Suprapubic skin (tissue), 4 donors: Measurements from ENCODE around the gene FOXC1. TPM values are rescaled to one million over a fixed set of nuclear protein-coding genes. Genes with fewer than 3 reads are reported as not detected.

Experiments
- DNase-seq, 2 donors: peaks; one replicate each; pipeline ENCODE4 v3.0.0-alpha.2; 2019; ENCODE audit warnings: low spot score in 2 of 2
- H3K27ac ChIP-seq: fragments of 200-600 bp; sonication (generic); one replicate; pipeline ENCODE4 v1.5.1; 2019
- H3K27me3 ChIP-seq: fragments of 200-600 bp; sonication (generic); one replicate; pipeline ENCODE4 v1.5.1; 2019
- H3K36me3 ChIP-seq: fragments of 200-600 bp; sonication (generic); one replicate; pipeline ENCODE4 v1.5.1; 2019
- H3K4me1 ChIP-seq: fragments of 200-600 bp; sonication (generic); one replicate; pipeline ENCODE4 v1.5.1; 2019
- H3K4me3 ChIP-seq: fragments of 200-600 bp; sonication (generic); one replicate; pipeline ENCODE4 v1.5.1; 2019; ENCODE audit warnings: mild to moderate bottlenecking
- H3K9me3 ChIP-seq: fragments of 200-600 bp; sonication (generic); one replicate; pipeline ENCODE4 v1.5.1; 2019
- EP300 ChIP-seq: sonication (generic); formaldehyde crosslinking; IDR thresholded peaks from one replicate; pipeline ENCODE4 v1.6.1; 2017; ENCODE audit warnings: antibody characterized with exemption
- POLR2A ChIP-seq, 2 donors: fragments of 450-650 bp; IDR thresholded peaks; one replicate each; pipeline ENCODE4 v1.6.1; 2017; ENCODE audit warnings: antibody characterized with exemption in 2 of 2, mild to moderate bottlenecking in 2 of 2, moderate library complexity in 2 of 2
- POLR2AphosphoS5 ChIP-seq, 3 donors: sonication (generic); formaldehyde crosslinking; IDR thresholded peaks; one replicate each; pipeline ENCODE4 v1.6.1; 2017; ENCODE audit warnings: antibody characterized with exemption in 3 of 3
- WGBS: methylation state at CpG from one replicate; pipeline ENCODE4 v1.1.5; 2018; 5-methylcytosine and 5-hydroxymethylcytosine counted together
- total RNA-seq, 4 donors: library from RNA; depleted of rRNA; stranded (reverse); fragments of >200 nt; gene quantifications; one replicate each; pipeline ENCODE4 v1.1.0, GENCODE V29; 2016
- TF ChIP-seq, protein P1 (sequence below), 2 donors: fragments of 200-600 bp in 1 of 2; fragments of 450-650 bp in 1 of 2; sonication (generic) in 1 of 2; IDR thresholded peaks; one replicate each; pipeline ENCODE4 v1.5.1; 2016 to 2019; ENCODE audit warnings: antibody characterized with exemption in 2 of 2, mild to moderate bottlenecking in 1 of 2, moderate library complexity in 1 of 2

The FOXC1 gene
- total RNA-seq, 4 donors from 2014 or later = 14.5 to 35.8 (median 21.4) TPM

DNA sequence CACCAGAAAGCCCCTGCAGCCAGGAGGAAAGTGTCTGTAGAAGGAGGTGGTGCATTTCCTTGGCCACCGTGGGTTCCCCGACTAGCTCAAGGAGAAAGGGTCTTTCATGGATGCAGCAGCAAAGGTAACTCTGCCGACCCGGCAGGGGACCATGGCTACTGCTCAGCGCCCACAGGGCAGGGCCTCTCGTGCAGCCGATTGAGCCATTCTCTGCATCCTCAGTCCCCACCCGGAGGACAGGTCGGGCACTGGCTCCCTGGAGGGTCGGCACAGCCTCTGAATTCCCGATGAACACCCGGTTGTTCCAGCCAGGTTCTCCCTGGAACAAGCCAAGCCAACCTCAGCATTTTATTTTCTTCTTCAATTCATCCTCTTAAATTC lies 24.1 kb upstream of the FOXC1 start:
- no peak overlapping the region for H3K4me3 ChIP-seq
- H3K4me1 ChIP-seq = no peaks in the 10 kb centered on the region
- H3K27ac ChIP-seq = no peak overlapping the region
- 78% methylated on average over 12 of the region's 12 CpGs for WGBS
- DNase-seq = no peak
- TF ChIP-seq POLR2A (IDR thresholded peaks at IDR 0.05) (no peak), EP300 (no peak), POLR2AphosphoS5 (IDR thresholded peaks at IDR 0.05) (no peak)
- TF ChIP-seq, protein P1, sequence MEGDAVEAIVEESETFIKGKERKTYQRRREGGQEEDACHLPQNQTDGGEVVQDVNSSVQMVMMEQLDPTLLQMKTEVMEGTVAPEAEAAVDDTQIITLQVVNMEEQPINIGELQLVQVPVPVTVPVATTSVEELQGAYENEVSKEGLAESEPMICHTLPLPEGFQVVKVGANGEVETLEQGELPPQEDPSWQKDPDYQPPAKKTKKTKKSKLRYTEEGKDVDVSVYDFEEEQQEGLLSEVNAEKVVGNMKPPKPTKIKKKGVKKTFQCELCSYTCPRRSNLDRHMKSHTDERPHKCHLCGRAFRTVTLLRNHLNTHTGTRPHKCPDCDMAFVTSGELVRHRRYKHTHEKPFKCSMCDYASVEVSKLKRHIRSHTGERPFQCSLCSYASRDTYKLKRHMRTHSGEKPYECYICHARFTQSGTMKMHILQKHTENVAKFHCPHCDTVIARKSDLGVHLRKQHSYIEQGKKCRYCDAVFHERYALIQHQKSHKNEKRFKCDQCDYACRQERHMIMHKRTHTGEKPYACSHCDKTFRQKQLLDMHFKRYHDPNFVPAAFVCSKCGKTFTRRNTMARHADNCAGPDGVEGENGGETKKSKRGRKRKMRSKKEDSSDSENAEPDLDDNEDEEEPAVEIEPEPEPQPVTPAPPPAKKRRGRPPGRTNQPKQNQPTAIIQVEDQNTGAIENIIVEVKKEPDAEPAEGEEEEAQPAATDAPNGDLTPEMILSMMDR (IDR thresholded peaks at IDR 0.05) = no peak
- no peaks in the 10 kb centered on the region for H3K9me3 ChIP-seq
- H3K27me3 ChIP-seq = peaks cover 21% of the 10 kb centered on the region
- H3K36me3 ChIP-seq = no peaks in the 10 kb centered on the region

DNA sequence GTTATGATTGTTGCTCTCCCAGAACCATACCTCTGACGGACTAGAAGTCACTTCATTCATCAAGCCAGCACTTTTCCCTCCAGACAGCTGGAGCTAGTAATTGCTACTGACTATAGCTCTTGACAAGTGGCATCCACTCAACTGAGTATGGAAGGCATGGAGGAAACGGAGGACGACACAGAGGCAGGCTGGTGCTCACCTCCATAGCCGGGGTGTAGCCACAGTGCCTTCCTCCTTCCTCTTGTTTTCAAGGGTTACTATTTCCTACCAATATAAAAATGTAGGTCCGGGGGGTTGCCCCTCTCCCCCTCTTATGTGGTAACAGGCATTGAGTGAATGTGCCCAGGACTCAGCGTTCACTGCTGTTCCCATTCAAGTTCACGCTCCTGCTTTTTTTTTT lies 23.5 kb upstream of the FOXC1 start:
- 92% methylated on average over 7 of the region's 7 CpGs for WGBS
- H3K27me3 ChIP-seq = peaks cover 22% of the 10 kb centered on the region
- H3K27ac ChIP-seq = no peak overlapping the region
- H3K4me1 ChIP-seq = no peaks in the 10 kb centered on the region
- no peaks in the 10 kb centered on the region for H3K9me3 ChIP-seq
- peak in 1 of 2 donors; percentile 44 for DNase-seq
- TF ChIP-seq POLR2AphosphoS5 (IDR thresholded peaks at IDR 0.05) (no peak), EP300 (no peak), POLR2A (IDR thresholded peaks at IDR 0.05) (no peak)
- TF ChIP-seq, protein P1 (IDR thresholded peaks at IDR 0.05) = no peak
- no peak overlapping the region for H3K4me3 ChIP-seq
- H3K36me3 ChIP-seq = no peaks in the 10 kb centered on the region

DNA sequence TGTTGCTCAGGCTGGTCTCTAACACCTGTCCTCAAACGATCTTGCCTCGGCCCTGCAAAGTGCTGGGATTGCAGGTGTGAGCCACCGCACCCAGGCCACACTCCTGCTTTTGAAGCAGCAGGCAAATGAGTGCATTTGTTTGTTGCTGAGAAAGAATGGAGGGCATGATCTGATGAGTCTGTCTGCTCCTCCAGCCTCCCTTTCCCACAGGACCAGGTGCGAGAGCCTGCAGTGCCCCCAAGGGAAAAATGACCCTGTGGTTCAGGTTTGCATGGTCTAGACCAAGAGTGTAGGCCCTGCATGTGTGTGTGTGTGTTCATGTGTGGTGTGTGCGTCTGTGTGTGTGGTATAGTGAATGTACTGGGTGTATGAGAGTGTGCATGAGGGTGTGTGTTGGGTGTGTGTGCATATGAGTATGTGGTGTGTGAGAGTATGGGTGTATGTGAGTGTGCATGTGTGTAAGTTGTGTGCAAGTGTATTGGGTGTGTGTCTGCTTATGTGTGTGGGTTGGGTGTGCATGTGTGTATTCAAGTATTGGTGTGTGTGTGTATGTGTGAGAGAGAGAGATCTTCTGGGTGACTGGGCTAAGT lies 22.8 kb upstream of the FOXC1 start:
- H3K4me3 ChIP-seq = no peak overlapping the region
- peak overlapping the region; percentile 20 for H3K27ac ChIP-seq
- TF ChIP-seq, protein P1 (IDR thresholded peaks at IDR 0.05) = no peak
- no peak for TF ChIP-seq EP300
- TF ChIP-seq POLR2A (IDR thresholded peaks at IDR 0.05) = no peak
- no peaks in the 10 kb centered on the region for H3K36me3 ChIP-seq
- H3K27me3 ChIP-seq = peaks cover 22% of the 10 kb centered on the region
- H3K9me3 ChIP-seq = no peaks in the 10 kb centered on the region
- WGBS = 63% methylated on average over 5 of the region's 5 CpGs
- H3K4me1 ChIP-seq = no peaks in the 10 kb centered on the region
- peak in 1 of 2 donors; percentile 23 for DNase-seq

DNA sequence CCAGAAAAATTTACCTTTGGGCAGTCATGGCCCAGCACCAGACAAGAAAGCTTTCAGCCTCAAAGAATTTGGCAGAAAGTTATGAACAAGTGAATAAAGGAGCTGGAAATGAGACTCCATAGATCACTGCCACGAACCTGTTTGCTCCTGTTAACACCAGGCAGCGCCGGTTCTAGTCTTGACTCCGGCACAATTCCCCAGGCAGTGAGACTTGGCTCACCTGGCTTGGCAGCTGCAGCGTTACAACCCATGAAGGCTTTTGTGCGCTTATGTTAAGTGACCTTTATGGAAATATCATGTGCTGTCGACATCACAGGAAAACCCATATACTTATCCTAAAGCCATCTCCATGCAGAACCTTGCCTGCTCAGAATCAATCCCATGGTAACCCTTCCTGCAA lies 22.2 kb upstream of the FOXC1 start:
- TF ChIP-seq POLR2A (IDR thresholded peaks at IDR 0.05) (no peak), EP300 (no peak), POLR2AphosphoS5 (IDR thresholded peaks at IDR 0.05) (no peak)
- TF ChIP-seq, protein P1 (IDR thresholded peaks at IDR 0.05) = no peak
- Histone ChIP-seq H3K9me3 (no peaks in the 10 kb centered on the region), H3K27ac (no peak overlapping the region), H3K4me1 (no peaks in the 10 kb centered on the region), H3K4me3 (no peak overlapping the region), H3K27me3 (peaks cover 25% of the 10 kb centered on the region), H3K36me3 (no peaks in the 10 kb centered on the region)
- peak in 1 of 2 donors; percentile 81 for DNase-seq
- WGBS = 46% methylated on average over 7 of the region's 7 CpGs

DNA sequence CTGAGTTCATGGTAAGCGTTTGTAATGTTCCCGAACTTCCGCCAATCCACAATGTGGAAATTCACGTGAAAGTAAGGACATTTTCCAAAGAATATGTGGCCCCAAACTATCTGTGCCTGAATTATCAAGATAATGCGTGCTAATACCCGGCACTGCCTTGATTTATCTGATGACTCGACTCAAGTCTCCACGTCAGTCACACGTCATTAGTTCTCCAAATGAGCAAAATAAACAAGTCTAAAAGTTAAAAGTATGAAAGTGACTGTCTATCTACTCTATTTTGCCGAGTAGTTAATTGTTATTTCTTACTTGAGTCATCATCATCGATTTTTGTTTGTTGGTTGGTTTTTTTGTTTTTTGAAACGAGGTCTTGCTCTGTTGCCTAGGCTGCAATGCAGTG lies 21.7 kb upstream of the FOXC1 start:
- TF ChIP-seq EP300 (no peak), POLR2AphosphoS5 (IDR thresholded peaks at IDR 0.05) (no peak), POLR2A (IDR thresholded peaks at IDR 0.05) (no peak)
- TF ChIP-seq, protein P1 (IDR thresholded peaks at IDR 0.05) = no peak
- Histone ChIP-seq H3K27me3 (peaks cover 29% of the 10 kb centered on the region), H3K36me3 (no peaks in the 10 kb centered on the region), H3K27ac (no peak overlapping the region), H3K4me1 (no peaks in the 10 kb centered on the region), H3K9me3 (no peaks in the 10 kb centered on the region), H3K4me3 (no peak overlapping the region)
- DNase-seq = no peak
- 57% methylated on average over 12 of the region's 12 CpGs for WGBS
